Measurements from ENCODE around the gene ROCK2.

Gene ROCK2

DNA sequence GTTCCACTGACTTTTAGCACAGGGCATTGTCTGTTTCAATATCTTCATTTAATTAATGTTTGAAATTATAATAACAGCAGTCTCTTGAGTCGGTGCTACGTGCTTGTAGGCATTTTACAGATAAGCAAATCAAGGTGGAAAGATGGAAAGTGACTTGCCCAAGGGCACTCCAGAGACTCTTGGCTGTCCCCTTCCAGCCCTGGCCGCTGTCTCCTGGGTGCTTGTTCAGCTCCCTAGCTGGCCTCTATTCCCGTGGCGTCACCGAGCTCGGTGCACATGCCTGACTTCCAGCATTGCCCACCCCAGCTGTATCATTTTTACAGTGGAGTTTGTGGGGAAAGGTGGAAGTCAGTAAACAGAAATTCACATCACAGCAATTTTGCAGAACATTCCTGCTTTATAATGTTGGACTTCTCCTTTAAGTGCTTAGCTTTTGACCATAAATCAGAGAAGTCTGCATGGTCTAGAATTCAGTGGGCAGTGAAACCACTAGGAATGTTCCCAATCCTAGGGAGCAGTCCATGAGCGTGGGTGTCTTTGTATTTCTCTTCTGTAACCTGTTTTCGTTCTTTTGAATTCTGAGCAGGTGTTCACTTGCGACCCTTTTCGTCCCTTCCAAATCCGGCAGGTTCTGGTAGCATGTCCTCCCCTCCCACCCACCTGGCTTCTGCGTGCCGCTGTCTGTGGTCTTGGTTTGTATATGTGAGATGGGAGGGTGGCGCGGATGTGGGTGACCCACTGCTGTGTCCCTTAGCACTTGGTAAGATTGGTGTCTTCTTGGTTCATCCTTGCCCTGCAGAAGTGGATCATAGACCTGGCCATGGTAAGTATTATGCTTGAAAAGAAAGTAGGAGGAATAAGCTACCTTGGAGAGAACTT, 180.8 kb downstream of the ROCK2 start:
- TF ChIP-seq CTCF (IDR thresholded peaks at IDR 0.05; ENCODE audit: control insufficient read depth, insufficient read depth, low read depth, low read length, missing control alignments): no peak
- no peak overlapping the region for H3K4me3 ChIP-seq (ENCODE audit: control insufficient read depth, low read depth, low read length)
- DNase-seq (ENCODE audit: low read depth): no peak

- DNase-seq (ENCODE audit: low read depth): no peak
- no peak overlapping the region for H3K4me3 ChIP-seq (ENCODE audit: control insufficient read depth, low read depth, low read length)
- no peak for TF ChIP-seq CTCF (IDR thresholded peaks at IDR 0.05; ENCODE audit: control insufficient read depth, insufficient read depth, low read depth, low read length, missing control alignments)
Measured at GRCh38 chr2:11161747-11162146, 182.7 kb downstream of the ROCK2 start.

GRCh38 chr2:11160731-11161455, 183.5 kb downstream of the ROCK2 start:
- TF ChIP-seq CTCF (IDR thresholded peaks at IDR 0.05; ENCODE audit: control insufficient read depth, insufficient read depth, low read depth, low read length, missing control alignments): no peak
- no peak overlapping the region for H3K4me3 ChIP-seq (ENCODE audit: control insufficient read depth, low read depth, low read length)
- DNase-seq (ENCODE audit: low read depth): no peak

DNA sequence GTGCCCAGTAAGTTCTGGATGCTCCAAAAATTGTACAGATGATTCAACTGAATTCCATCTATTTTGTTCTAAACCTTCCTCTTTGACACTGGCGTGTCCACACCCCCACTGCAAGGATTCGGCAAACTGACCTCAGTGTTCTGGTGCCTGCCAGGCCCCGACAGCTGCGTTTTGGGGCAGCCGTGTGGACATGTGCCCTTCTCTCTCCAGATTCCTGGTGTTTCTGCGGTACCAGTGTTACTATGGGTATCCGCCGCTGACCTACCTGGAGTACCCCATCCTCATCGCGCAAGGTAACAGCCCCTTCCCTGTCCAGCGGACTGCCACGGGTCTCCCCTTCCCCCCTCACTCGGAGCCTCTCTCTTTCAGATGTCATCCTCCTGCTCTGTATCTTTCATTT, 184.2 kb downstream of the ROCK2 start:
- no peak for TF ChIP-seq CTCF (IDR thresholded peaks at IDR 0.05; ENCODE audit: control insufficient read depth, insufficient read depth, low read depth, low read length, missing control alignments)
- no peak overlapping the region for H3K4me3 ChIP-seq (ENCODE audit: control insufficient read depth, low read depth, low read length)
- no peak for DNase-seq (ENCODE audit: low read depth)

DNA sequence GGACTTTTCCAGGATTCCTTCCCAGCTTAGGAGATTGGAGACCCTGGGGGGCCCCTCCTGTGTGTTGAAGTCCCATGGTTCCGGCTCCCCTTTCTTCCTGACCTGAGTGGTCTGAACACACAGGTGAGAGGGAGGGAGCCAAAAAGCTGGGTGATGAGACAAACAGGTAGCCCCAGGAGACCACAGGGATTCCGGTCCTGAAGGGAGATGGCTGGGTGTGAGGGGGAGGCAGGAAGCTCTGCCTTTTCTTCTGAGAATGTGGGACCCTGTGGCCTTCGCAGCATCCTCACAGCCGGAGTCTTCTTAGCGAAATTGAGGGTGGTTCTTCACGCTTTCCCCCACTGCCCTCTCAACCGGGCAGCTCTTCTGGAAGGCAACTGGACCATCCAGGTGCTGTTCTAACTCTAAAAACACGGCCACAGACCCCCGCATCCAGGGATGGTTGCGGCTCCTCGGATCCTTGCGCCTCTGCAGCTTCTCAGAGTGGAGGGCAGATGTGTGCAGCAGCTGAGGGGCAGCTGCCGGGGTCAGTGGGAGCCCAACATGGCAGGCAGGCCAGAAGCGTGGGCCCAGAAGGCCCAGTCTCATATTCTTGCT, 184.8 kb downstream of the ROCK2 start:
- no peak for DNase-seq (ENCODE audit: low read depth)
- no peak for TF ChIP-seq CTCF (IDR thresholded peaks at IDR 0.05; ENCODE audit: control insufficient read depth, insufficient read depth, low read depth, low read length, missing control alignments)
- H3K4me3 ChIP-seq (ENCODE audit: control insufficient read depth, low read depth, low read length): no peak overlapping the region

- no peak overlapping the region for H3K4me3 ChIP-seq (ENCODE audit: control insufficient read depth, low read depth, low read length)
- no peak for TF ChIP-seq CTCF (IDR thresholded peaks at IDR 0.05; ENCODE audit: control insufficient read depth, insufficient read depth, low read depth, low read length, missing control alignments)
- no peak for DNase-seq (ENCODE audit: low read depth)
Measured at GRCh38 chr2:11158916-11159573, 185.4 kb downstream of the ROCK2 start.
